ENCODE measurements around the gene MED15.

Gene MED15

GRCh38 chr22:20568502-20569058, 61.2 kb downstream of the MED15 start:
- DNase-seq (ENCODE audit: low read depth in 1 of 2, low spot score in 1 of 2) = no peak

- peak; percentile 61 to 75 for DNase-seq (ENCODE audit: low read depth in 1 of 2, low spot score in 1 of 2)
These were observed 61.9 kb downstream of the MED15 start for GRCh38 chr22:20569059-20570058.

- no peak for DNase-seq (ENCODE audit: low read depth in 1 of 2, low spot score in 1 of 2)
These were observed 63.7 kb downstream of the MED15 start for GRCh38 chr22:20571078-20571503.

GRCh38 chr22:20571531-20572007, 64.2 kb downstream of the MED15 start:
- DNase-seq (ENCODE audit: low read depth in 1 of 2, low spot score in 1 of 2) = peak; percentile 43 to 51

GRCh38 chr22:20572132-20572802, 64.9 kb downstream of the MED15 start:
- DNase-seq (ENCODE audit: low read depth in 1 of 2, low spot score in 1 of 2) = no peak

- no peak for DNase-seq (ENCODE audit: low read depth in 1 of 2, low spot score in 1 of 2)
These were observed 65.9 kb downstream of the MED15 start for GRCh38 chr22:20573176-20573832.

GRCh38 chr22:20573833-20574615, 66.6 kb downstream of the MED15 start:
- no peak for DNase-seq (ENCODE audit: low read depth in 1 of 2, low spot score in 1 of 2)

GRCh38 chr22:20574920-20575353, 67.5 kb downstream of the MED15 start:
- DNase-seq (ENCODE audit: low read depth in 1 of 2, low spot score in 1 of 2) = no peak

GRCh38 chr22:20575724-20576444, 68.5 kb downstream of the MED15 start:
- DNase-seq (ENCODE audit: low read depth in 1 of 2, low spot score in 1 of 2) = no peak

- no peak for DNase-seq (ENCODE audit: low read depth in 1 of 2, low spot score in 1 of 2)
These were observed 69.0 kb downstream of the MED15 start for GRCh38 chr22:20576445-20576816.

- DNase-seq (ENCODE audit: low read depth in 1 of 2, low spot score in 1 of 2) = no peak
These were observed 69.6 kb downstream of the MED15 start for GRCh38 chr22:20577045-20577444.

GRCh38 chr22:20577549-20577975, 70.2 kb downstream of the MED15 start:
- DNase-seq (ENCODE audit: low read depth in 1 of 2, low spot score in 1 of 2) = no peak

- no peak for DNase-seq (ENCODE audit: low read depth in 1 of 2, low spot score in 1 of 2)
These were observed 70.8 kb downstream of the MED15 start for GRCh38 chr22:20578192-20578591.

GRCh38 chr22:20578707-20579106, 71.3 kb downstream of the MED15 start:
- no peak for DNase-seq (ENCODE audit: low read depth in 1 of 2, low spot score in 1 of 2)

- no peak for DNase-seq (ENCODE audit: low read depth in 1 of 2, low spot score in 1 of 2)
These were observed 72.1 kb downstream of the MED15 start for GRCh38 chr22:20579273-20580120.

- DNase-seq (ENCODE audit: low read depth in 1 of 2, low spot score in 1 of 2) = no peak
These were observed 72.8 kb downstream of the MED15 start for GRCh38 chr22:20580179-20580578.

- DNase-seq (ENCODE audit: low read depth in 1 of 2, low spot score in 1 of 2) = no peak
These were observed 73.4 kb downstream of the MED15 start for GRCh38 chr22:20580611-20581502.
